Transverse colon (tissue), 4 donors: ENCODE results near the gene BICD1. TPM values are rescaled to one million over a fixed set of nuclear protein-coding genes. Genes with fewer than 3 reads are reported as not detected.

ENCODE experiments used
- DNase-seq: peaks from one replicate; pipeline ENCODE4 v3.0.0-alpha.2; 2019
- H3K27ac ChIP-seq, 4 donors: fragments of 200-600 bp; sonication (generic); 2 replicates each; pipeline ENCODE4 v1.5.1; 2016 to 2018; ENCODE audit warnings: inconsistent platforms in 4 of 4
- H3K27me3 ChIP-seq: fragments of 200-600 bp; sonication (generic); 2 replicates; pipeline ENCODE4 v1.5.1; 2017; ENCODE audit warnings: inconsistent platforms
- H3K36me3 ChIP-seq, 4 donors: fragments of 200-600 bp; sonication (generic); 2 replicates each; pipeline ENCODE4 v1.5.1; 2017 to 2019; ENCODE audit warnings: inconsistent platforms in 4 of 4
- H3K4me1 ChIP-seq, 4 donors: fragments of 200-600 bp; sonication (generic); 2 replicates each; pipeline ENCODE4 v1.5.1; 2017 to 2020; ENCODE audit warnings: inconsistent platforms in 4 of 4
- H3K4me3 ChIP-seq, 4 donors: fragments of 200-600 bp; sonication (generic); 1 replicate in 1 of 4; 2 replicates in 3 of 4; pipeline versions ENCODE4 v1.5.1 to v1.6.1; 2017 to 2019; ENCODE audit warnings: inconsistent platforms in 4 of 4
- H3K9me3 ChIP-seq, 2 donors: fragments of 200-600 bp; sonication (generic); 2 replicates each; pipeline ENCODE4 v1.5.1; 2017 to 2019; ENCODE audit warnings: inconsistent platforms in 2 of 2
- EP300 ChIP-seq: sonication (generic); formaldehyde crosslinking; IDR thresholded peaks from one replicate; pipeline ENCODE4 v1.6.1; 2017; ENCODE audit warnings: antibody characterized with exemption, low read depth
- POLR2A ChIP-seq: fragments of 450-650 bp; IDR thresholded peaks from one replicate; pipeline ENCODE4 v1.6.1; 2016; ENCODE audit warnings: antibody characterized with exemption, mild to moderate bottlenecking, moderate library complexity
- POLR2AphosphoS5 ChIP-seq, 3 donors: sonication (generic); formaldehyde crosslinking; IDR thresholded peaks; one replicate each; pipeline ENCODE4 v1.6.1; 2016; ENCODE audit warnings: antibody characterized with exemption in 3 of 3
- WGBS, 2 donors: methylation state at CpG; one replicate each; pipeline ENCODE4 v1.1.5; 2018; ENCODE audit warnings: low coverage in 1 of 2; 5-methylcytosine and 5-hydroxymethylcytosine counted together
- in situ Hi-C, 4 donors: fragments of 200-750 bp; cut with MboI; loops; one replicate each; pipeline versions ENCODE4 v1.15.0 to v1.15.1; 2017; ENCODE audit warnings: low sequenced_read_pairs in 3 of 4, low pct_ligation_motif_present in 1 of 4, low pct_unique_long_range_greater_than_20kb in 1 of 4
- intact Hi-C: fragments of 100-400 bp; cut with DNase I; formaldehyde crosslinking; loops from one replicate; pipeline ENCODE4 v1.15.1; 2023; ENCODE audit warnings: low total_unique reads
- total RNA-seq, 4 donors: library from RNA; depleted of rRNA; stranded (reverse); fragments of >200 nt; gene quantifications; one replicate each; pipeline ENCODE4 v1.1.0, GENCODE V29; 2016
- TF ChIP-seq, protein P1 (sequence below), 5 experiments: fragments of 200-600 bp in 3 of 5; fragments of 450-650 bp in 2 of 5; sonication (generic) in 3 of 5; IDR thresholded peaks; 1 replicate in 2 of 5; 2 replicates in 3 of 5; pipeline ENCODE4 v1.5.1; 2016 to 2017; ENCODE audit warnings: antibody characterized with exemption in 5 of 5, inconsistent platforms in 3 of 5, mild to moderate bottlenecking in 2 of 5, moderate library complexity in 1 of 5

The BICD1 gene
- total RNA-seq, 4 donors from 2014 or later, result 0.75 to 27.7 (median 5.2) TPM

DNA sequence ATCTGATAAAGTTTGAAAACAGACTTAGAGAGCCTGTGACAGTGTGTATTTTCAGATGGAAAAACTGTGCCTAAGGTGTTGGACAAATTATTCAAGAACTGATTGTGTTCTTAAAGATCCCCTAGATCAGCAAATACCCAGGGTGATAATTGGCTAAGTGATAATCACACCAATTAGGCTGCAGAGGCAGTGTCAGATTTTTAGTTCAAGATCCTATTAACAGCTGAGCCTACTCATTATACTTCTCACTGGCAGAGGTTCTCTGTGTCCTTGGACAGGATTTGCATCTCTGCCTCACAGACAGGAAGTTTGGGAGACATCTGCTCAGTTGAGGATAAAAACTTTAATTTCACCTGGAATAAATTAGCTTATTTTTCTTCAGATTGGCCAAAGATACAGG lies 288.4 kb downstream of the BICD1 start:
- Histone ChIP-seq H3K9me3 (no peaks in the 10 kb centered on the region), H3K4me3 (no peak overlapping the region), H3K4me1 (peaks cover 6 to 13% (median 10%) of the 10 kb centered on the region in 4 donors), H3K27me3 (peaks cover 5% of the 10 kb centered on the region), H3K27ac (no peak overlapping the region), H3K36me3 (no peaks in the 10 kb centered on the region)
- TF ChIP-seq EP300, result no peak
- TF ChIP-seq, protein P1, sequence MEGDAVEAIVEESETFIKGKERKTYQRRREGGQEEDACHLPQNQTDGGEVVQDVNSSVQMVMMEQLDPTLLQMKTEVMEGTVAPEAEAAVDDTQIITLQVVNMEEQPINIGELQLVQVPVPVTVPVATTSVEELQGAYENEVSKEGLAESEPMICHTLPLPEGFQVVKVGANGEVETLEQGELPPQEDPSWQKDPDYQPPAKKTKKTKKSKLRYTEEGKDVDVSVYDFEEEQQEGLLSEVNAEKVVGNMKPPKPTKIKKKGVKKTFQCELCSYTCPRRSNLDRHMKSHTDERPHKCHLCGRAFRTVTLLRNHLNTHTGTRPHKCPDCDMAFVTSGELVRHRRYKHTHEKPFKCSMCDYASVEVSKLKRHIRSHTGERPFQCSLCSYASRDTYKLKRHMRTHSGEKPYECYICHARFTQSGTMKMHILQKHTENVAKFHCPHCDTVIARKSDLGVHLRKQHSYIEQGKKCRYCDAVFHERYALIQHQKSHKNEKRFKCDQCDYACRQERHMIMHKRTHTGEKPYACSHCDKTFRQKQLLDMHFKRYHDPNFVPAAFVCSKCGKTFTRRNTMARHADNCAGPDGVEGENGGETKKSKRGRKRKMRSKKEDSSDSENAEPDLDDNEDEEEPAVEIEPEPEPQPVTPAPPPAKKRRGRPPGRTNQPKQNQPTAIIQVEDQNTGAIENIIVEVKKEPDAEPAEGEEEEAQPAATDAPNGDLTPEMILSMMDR (IDR thresholded peaks at IDR 0.05), result no peak
- no peak for TF ChIP-seq POLR2AphosphoS5 (IDR thresholded peaks at IDR 0.05)
- no peak for TF ChIP-seq POLR2A
- DNase-seq, result no peak
- intact Hi-C loops, result no loop called here
- in situ Hi-C loops, result no loop called here

DNA sequence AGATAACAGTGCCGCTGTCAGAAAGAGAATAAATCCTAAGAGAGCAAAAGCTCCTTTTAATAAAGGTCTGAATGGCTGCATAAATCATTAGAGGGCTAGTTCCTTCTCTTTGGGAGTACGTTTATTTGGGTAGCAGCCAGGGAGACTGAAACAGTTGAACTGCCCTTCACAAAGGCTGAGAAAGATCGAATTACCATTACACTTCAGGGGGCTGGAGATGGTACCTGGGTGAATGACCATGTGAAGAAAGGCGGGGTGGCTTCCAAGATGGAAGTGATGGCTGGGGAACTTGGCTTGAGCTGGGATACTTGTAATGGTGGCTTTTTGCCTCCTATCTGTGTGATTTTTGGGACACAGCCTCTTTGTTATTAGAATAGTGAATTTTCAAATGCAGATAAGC lies 291.0 kb downstream of the BICD1 start:
- Histone ChIP-seq H3K27ac (peak overlapping the region in 1 of 4 donors; percentile 92), H3K4me3 (no peak overlapping the region), H3K9me3 (no peaks in the 10 kb centered on the region), H3K27me3 (peaks cover 10% of the 10 kb centered on the region), H3K36me3 (no peaks in the 10 kb centered on the region), H3K4me1 (peaks cover 6 to 27% (median 12%) of the 10 kb centered on the region in 4 donors)
- in situ Hi-C loops (no loop called here), intact Hi-C loops (no loop called here)
- DNase-seq, result no peak
- TF ChIP-seq POLR2A, result no peak
- TF ChIP-seq, protein P1 (IDR thresholded peaks at IDR 0.05), result no peak
- TF ChIP-seq EP300, result no peak
- TF ChIP-seq POLR2AphosphoS5 (IDR thresholded peaks at IDR 0.05), result no peak
- 51 to 71% methylated on average over 4 of the region's 4 CpGs for WGBS, 2 donors

DNA sequence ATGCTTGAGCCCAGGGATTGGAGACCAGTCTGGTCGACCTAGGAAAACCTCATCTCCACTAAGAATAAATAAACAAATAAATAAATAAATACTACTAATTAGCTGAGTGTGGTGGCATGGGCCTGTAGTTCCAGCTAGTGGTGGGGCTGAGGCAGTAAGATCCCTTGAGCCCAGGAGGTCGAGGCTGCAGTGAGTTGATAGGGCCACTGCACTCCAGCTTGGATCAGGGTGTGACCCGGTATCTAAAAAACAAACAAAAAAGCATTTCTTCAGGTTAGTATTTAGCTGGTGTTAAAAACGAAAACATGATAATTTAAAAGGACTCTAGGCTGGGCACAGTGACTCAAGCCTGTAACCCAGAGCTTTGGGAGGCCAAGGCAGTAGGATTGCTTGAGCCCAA lies 291.5 kb downstream of the BICD1 start:
- Histone ChIP-seq H3K36me3 (no peaks in the 10 kb centered on the region), H3K9me3 (no peaks in the 10 kb centered on the region), H3K27me3 (peaks cover 10% of the 10 kb centered on the region), H3K4me3 (no peak overlapping the region), H3K27ac (peak overlapping the region; percentile 80 to 92 (median 89)), H3K4me1 (peaks cover 6 to 28% (median 14%) of the 10 kb centered on the region in 4 donors)
- WGBS, 2 donors, result 65 to 69% methylated on average over 3 to 4 of the region's 4 CpGs
- TF ChIP-seq POLR2A, result no peak
- TF ChIP-seq, protein P1 (IDR thresholded peaks at IDR 0.05), result no peak
- DNase-seq, result no peak
- intact Hi-C loops, result no loop called here
- in situ Hi-C loops, result no loop called here

DNA sequence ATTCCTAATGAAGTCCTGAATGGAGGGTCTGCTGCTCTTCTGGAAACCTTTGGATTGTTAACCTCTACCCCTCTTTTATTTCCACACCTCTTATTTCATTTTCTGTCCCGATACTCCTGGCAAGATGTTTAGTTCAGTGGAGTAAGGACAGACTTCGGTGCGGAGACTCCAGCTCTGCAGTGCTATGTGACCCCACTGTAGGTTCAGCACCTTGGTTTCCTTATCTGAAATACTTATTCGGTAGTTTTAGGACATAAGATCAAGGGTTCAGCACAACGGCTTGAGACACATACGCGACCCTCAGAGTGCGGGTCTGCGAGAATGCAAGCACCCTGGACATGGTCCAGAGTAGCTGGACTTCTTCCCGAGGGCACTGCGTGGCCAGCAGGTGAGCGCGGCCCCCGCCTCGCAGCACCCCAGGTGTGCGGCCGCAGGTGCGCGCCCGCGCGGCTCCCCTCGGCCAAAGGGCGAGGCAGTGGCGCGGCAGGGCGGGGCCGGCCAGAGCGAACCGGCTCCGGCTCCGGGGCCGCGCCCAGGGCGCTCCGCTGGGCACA lies 292.2 kb downstream of the BICD1 start:
- H3K9me3 ChIP-seq, result no peaks in the 10 kb centered on the region
- peak overlapping the region in 3 of 4 donors; percentile 52 to 71 (median 68) for H3K4me3 ChIP-seq
- H3K27me3 ChIP-seq, result peaks cover 10% of the 10 kb centered on the region
- TF ChIP-seq EP300 (peak; percentile 34), POLR2A (no peak)
- TF ChIP-seq, protein P1 (IDR thresholded peaks at IDR 0.05), result no peak
- H3K36me3 ChIP-seq, result no peaks in the 10 kb centered on the region
- intact Hi-C loops (no loop called here), in situ Hi-C loops (no loop called here)
- WGBS, 2 donors, result 6 to 10% methylated on average over 2 to 21 of the region's 36 CpGs
- H3K27ac ChIP-seq, result peak overlapping the region; percentile 80 to 92 (median 89)
- H3K4me1 ChIP-seq, result peaks cover 6 to 28% (median 17%) of the 10 kb centered on the region in 4 donors
- DNase-seq, result peak; percentile 88
